ENCODE measurements around the gene TPM2. TPM values are rescaled to one million over a fixed set of nuclear protein-coding genes. Genes with fewer than 3 reads are reported as not detected.

TPM2 gene
- total RNA-seq, 1 donor = 911 TPM

- H3K4me2 ChIP-seq (ENCODE audit: insufficient read depth, low read length) = peak overlapping the region; percentile 92
- peak; percentile 95 for DNase-seq (ENCODE audit: insufficient read length, low spot score, missing footprints)
- no peak overlapping the region for H2AFZ ChIP-seq (ENCODE audit: low read length)
- H3K79me2 ChIP-seq (ENCODE audit: insufficient read depth, low read length) = peaks cover 86% of the 10 kb centered on the region
- H3K27me3 ChIP-seq (ENCODE audit: insufficient read depth, low read length) = no peaks in the 10 kb centered on the region
- peak overlapping the region; percentile 90 for H3K4me3 ChIP-seq (ENCODE audit: insufficient read depth, low read length)
- H3K36me3 ChIP-seq (ENCODE audit: insufficient read depth, low read length) = peaks cover 30% of the 10 kb centered on the region
- H3K9me3 ChIP-seq (ENCODE audit: low read depth, low read length) = no peaks in the 10 kb centered on the region
- peak overlapping the region; percentile 87 for H3K27ac ChIP-seq (ENCODE audit: low read depth, low read length)
- TF ChIP-seq CTCF (IDR thresholded peaks at IDR 0.05; ENCODE audit: extremely low read depth, low read depth, low read length) = no peak
- H3K4me1 ChIP-seq (ENCODE audit: insufficient read depth, low read length) = peaks cover 57% of the 10 kb centered on the region
- peaks cover 40% of the 10 kb centered on the region for H4K20me1 ChIP-seq (ENCODE audit: insufficient read depth, low read length)
Measured at GRCh38 chr9:35728041-35728971, 38.6 kb upstream of the TPM2 start.

GRCh38 chr9:35727676-35728040 is 37.9 kb upstream of the TPM2 start:
- Histone ChIP-seq H3K4me2 (ENCODE audit: insufficient read depth, low read length) (peak overlapping the region; percentile 92), H4K20me1 (ENCODE audit: insufficient read depth, low read length) (peaks cover 41% of the 10 kb centered on the region), H2AFZ (ENCODE audit: low read length) (no peak overlapping the region), H3K4me1 (ENCODE audit: insufficient read depth, low read length) (peaks cover 52% of the 10 kb centered on the region), H3K36me3 (ENCODE audit: insufficient read depth, low read length) (peaks cover 37% of the 10 kb centered on the region), H3K79me2 (ENCODE audit: insufficient read depth, low read length) (peaks cover 84% of the 10 kb centered on the region), H3K4me3 (ENCODE audit: insufficient read depth, low read length) (peak overlapping the region; percentile 90), H3K27ac (ENCODE audit: low read depth, low read length) (peak overlapping the region; percentile 87), H3K27me3 (ENCODE audit: insufficient read depth, low read length) (no peaks in the 10 kb centered on the region), H3K9me3 (ENCODE audit: low read depth, low read length) (no peaks in the 10 kb centered on the region)
- peak; percentile 10 for DNase-seq (ENCODE audit: insufficient read length, low spot score, missing footprints)
- no peak for TF ChIP-seq CTCF (IDR thresholded peaks at IDR 0.05; ENCODE audit: extremely low read depth, low read depth, low read length)

- peaks cover 44% of the 10 kb centered on the region for H4K20me1 ChIP-seq (ENCODE audit: insufficient read depth, low read length)
- H2AFZ ChIP-seq (ENCODE audit: low read length) = no peak overlapping the region
- H3K27me3 ChIP-seq (ENCODE audit: insufficient read depth, low read length) = no peaks in the 10 kb centered on the region
- no peaks in the 10 kb centered on the region for H3K9me3 ChIP-seq (ENCODE audit: low read depth, low read length)
- H3K4me1 ChIP-seq (ENCODE audit: insufficient read depth, low read length) = peaks cover 52% of the 10 kb centered on the region
- DNase-seq (ENCODE audit: insufficient read length, low spot score, missing footprints) = no peak
- peak overlapping the region; percentile 90 for H3K4me3 ChIP-seq (ENCODE audit: insufficient read depth, low read length)
- peak overlapping the region; percentile 92 for H3K4me2 ChIP-seq (ENCODE audit: insufficient read depth, low read length)
- H3K79me2 ChIP-seq (ENCODE audit: insufficient read depth, low read length) = peaks cover 89% of the 10 kb centered on the region
- TF ChIP-seq CTCF (IDR thresholded peaks at IDR 0.05; ENCODE audit: extremely low read depth, low read depth, low read length) = peak; percentile 39
- H3K27ac ChIP-seq (ENCODE audit: low read depth, low read length) = peak overlapping the region; percentile 87
- H3K36me3 ChIP-seq (ENCODE audit: insufficient read depth, low read length) = peaks cover 44% of the 10 kb centered on the region
Measured at GRCh38 chr9:35726931-35727330, 37.2 kb upstream of the TPM2 start.

- peak; percentile 51 for DNase-seq (ENCODE audit: insufficient read length, low spot score, missing footprints)
- Histone ChIP-seq H3K79me2 (ENCODE audit: insufficient read depth, low read length) (peaks cover 83% of the 10 kb centered on the region), H4K20me1 (ENCODE audit: insufficient read depth, low read length) (peaks cover 42% of the 10 kb centered on the region), H3K27ac (ENCODE audit: low read depth, low read length) (peak overlapping the region; percentile 17), H3K36me3 (ENCODE audit: insufficient read depth, low read length) (peaks cover 59% of the 10 kb centered on the region), H3K9me3 (ENCODE audit: low read depth, low read length) (no peaks in the 10 kb centered on the region), H2AFZ (ENCODE audit: low read length) (no peak overlapping the region), H3K4me1 (ENCODE audit: insufficient read depth, low read length) (peaks cover 42% of the 10 kb centered on the region), H3K4me3 (ENCODE audit: insufficient read depth, low read length) (no peak overlapping the region), H3K4me2 (ENCODE audit: insufficient read depth, low read length) (no peak overlapping the region), H3K27me3 (ENCODE audit: insufficient read depth, low read length) (no peaks in the 10 kb centered on the region)
- no peak for TF ChIP-seq CTCF (IDR thresholded peaks at IDR 0.05; ENCODE audit: extremely low read depth, low read depth, low read length)
Measured at GRCh38 chr9:35725362-35725761, 35.6 kb upstream of the TPM2 start.
